Activated CD4-positive, alpha-beta T cell treated with anti-CD3 and anti-CD28 coated beads for 4 hours (primary cell): ENCODE results near the gene RAP1GAP.

Experiments used
- DNase-seq, 2 donors: peaks; one replicate each; pipeline ENCODE4 v3.0.0-alpha.2; 2020

The RAP1GAP gene

GRCh38 chr1:21607549-21608529 lies 61.3 kb downstream of the RAP1GAP start:
- peak; percentile 7 to 19 for DNase-seq

DNA sequence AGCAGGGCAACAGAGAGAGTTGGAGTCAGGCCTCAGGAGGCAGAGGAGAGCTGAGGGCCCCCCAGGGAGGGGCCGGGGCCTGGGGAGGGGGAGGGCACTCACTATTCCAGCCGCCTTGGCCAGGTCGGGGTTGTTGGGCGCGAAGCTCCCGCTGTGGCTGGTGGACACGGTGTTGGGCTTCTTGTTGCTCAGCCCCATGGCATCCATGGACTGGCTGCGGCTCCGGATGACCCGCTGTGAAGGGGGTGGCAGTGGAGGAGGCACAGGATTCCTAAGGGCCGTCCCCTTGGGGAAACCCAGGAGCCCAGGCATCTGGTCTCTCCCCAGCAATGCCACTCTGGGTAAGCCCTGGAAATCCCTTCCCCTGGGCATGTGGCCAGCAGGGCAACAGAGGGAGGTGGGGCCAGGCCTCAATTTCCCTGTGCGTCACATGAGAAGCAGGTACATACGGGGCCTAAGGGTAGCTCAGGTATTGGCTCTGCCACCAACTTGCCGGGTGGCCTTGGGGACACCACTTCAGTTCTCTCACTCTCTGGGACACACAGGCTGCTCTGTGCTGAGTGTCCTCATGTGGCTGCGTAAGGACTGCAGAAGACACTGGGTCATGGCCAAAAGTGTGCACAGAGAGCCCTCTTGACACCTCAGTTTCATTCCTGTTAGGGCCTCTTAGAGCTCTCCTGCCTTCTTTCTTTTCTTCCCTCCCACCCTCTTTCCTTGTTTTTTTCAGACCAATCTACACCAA lies 63.0 kb downstream of the RAP1GAP start:
- DNase-seq, result no peak

- DNase-seq, result no peak
These were observed 64.0 kb downstream of the RAP1GAP start for GRCh38 chr1:21605012-21605715.

DNA sequence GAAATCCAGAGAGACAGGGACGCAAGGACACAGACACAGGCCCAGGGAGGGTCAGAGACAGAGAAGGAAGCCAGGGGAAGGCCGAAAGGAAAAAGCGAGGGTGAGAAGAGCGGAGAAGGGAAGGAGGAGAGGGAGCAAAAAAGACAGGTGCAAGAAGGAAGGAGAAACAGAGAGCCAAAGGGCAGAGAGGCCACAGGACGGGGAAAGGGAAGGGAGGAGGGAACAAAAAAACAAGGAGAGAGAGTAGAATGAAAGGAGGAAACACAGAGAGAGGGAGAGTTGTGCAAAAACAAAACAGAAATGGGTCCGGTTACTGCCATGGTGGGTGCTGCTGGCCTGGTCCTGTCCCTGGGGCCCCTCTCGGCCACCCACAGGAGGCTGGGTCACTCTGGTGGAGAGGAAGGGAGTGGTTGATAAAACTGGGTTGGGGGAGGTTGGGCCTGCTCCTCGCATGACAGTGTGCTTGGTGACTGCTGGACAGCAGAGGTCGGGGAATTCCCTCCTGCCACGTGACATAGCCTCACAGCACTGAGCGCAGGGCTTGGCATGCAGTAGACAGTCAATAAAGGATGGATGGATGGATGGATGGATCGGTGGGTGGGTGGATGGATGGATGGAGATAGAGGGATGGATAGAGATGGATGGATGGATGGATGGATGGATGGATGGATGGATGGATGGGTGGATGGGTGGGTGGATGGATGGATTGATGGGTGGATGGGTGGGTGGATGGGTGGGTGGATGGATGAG lies 64.8 kb downstream of the RAP1GAP start:
- no peak for DNase-seq

DNA sequence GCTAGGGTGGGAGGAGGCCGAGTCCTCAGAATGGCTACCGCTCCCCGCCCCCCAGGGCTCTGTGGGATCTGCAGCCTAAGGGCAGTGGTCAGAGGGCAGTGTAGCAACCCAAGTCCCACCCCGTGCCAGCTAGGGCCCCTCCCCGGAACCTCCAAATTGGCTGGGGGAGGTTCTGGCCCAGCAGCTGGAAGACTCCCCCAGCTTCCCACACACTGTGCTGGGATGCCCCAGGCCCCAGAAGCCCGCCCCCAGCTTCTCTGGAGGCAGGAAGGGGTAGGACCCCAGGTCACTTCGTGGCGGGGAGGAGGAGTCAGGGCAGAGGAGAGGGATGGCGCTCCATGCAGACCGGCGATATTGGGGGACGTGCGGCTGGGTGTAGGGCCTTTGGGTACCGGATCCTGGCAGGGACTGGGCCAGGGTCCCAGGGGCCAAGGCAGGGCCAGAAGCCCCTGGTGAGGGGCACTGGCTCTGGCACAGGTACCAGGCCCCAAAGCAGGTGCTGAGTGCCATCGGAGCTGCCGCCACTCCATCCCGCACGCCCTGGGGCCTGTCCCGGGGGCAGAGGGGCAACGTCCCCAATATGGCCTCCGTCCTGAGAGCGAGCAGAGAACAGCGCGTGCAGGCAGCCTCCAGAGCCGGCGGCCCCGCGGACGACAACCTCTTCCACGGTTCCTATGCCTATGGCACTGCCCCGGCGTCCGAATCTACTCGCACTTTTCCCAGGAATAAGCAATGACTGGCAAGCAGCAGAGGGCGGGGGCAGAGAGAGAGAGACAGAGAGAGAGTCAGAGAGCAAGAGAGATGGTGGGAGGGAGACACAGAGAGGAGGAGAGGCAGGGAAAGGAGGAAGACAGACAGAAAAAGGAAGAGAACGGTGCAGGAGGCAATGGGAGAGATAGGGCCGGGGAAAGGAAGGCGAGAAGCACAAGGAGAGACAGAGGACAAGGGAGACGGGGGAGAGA lies 65.7 kb downstream of the RAP1GAP start:
- no peak for DNase-seq

DNA sequence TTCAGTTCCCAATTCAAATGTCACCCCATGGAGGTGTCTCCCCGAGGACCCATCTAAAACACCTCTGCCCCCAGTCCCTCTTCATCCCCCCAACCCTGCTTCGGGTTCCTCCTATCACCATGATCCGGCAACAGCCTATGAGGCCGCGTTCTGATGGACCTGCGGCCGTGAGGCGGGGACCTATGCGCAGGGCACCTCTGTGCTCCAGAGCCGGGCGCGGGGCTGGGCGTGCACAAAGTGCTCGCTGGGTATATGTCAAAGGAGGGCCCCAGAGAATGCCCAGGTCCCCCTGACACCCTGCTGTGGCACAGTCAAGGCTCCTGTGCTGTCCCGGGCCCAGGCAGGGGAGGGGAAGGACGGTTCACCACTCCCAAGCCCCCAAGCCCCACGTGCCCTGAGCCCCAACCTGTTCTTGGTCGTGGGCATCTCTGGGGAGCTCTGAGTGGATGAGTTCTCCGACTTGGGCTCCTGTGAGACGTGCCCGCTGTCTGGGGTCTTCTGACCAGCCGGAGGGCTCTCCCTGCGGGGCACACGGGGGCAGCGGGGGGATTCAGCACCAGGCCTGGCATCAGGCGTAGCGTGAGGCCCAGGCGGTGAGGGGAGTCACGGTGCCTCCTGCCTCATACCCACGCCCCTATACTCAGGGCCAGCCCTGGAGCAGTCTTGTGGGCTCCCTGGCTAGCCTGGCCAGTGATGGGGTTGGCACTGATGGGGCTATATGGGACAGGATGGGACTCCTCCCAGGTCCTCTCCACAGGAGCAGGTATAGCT lies 67.7 kb downstream of the RAP1GAP start:
- DNase-seq, result no peak

- DNase-seq, result no peak
These were observed 69.8 kb downstream of the RAP1GAP start for GRCh38 chr1:21599402-21599801.

DNA sequence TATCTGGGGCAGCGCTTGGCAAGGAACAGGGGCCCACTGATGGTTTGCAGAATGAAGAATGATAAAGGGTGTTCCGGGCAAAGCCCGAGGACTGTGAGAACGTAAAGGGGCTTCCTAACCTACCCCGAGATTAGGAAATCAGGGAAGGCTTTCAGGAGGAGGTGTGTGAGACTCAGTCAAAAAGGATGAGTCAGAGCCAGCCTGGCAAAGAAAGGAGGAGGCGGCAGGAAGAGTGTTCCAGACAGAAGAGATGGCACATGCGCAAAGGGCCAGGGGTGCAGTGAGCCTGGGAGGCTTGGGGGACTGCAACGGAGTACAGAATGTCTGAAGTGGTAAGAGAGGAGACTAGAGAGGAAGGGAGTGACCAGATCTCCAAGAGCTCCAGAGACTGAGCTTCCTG lies 70.3 kb downstream of the RAP1GAP start:
- no peak for DNase-seq

- DNase-seq, result no peak
These were observed 70.7 kb downstream of the RAP1GAP start for GRCh38 chr1:21598417-21598816.

DNA sequence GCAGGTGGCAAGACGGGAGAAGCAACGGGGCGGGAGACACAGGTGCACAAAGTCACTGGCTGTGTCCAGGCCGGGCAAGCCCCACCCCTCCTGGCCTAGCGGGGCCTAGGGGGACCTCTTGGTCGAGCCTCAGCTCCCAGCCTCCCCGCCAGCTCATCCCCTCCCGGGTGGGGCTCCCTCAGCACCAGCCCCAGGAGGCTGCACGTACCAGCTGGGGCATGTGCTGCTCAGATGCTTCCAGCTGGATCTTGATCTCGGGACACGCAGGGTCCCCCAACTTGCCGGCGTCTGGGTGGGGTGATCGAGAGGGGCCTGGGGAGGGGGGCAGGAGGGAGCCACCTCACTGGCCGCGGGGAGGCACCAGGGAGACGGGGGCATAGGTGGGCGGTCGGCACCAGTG lies 71.4 kb downstream of the RAP1GAP start:
- DNase-seq, result no peak

- DNase-seq, result no peak
These were observed 72.5 kb downstream of the RAP1GAP start for GRCh38 chr1:21596628-21597027.

DNA sequence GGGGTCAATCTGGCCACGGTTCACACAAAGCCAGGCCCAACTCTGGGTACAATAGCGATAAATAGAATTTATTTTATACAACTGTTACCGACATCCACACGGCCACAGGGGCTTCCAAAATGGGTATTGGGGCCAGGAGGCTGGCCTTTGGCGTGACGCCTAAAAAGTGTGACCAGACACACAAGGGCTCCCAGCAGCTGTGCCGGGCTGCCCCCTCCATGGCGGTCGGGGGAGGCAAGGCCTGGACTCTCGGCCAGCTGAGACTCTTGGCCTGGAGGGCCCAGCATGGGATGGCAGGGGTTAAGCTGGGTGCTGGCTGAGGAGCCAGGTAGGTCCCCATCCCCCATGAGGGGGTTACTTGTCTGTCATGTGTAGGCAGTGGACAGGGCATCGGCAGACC lies 73.0 kb downstream of the RAP1GAP start:
- no peak for DNase-seq

GRCh38 chr1:21594935-21595897 lies 73.9 kb downstream of the RAP1GAP start:
- DNase-seq, result peak; percentile 19 to 33

DNA sequence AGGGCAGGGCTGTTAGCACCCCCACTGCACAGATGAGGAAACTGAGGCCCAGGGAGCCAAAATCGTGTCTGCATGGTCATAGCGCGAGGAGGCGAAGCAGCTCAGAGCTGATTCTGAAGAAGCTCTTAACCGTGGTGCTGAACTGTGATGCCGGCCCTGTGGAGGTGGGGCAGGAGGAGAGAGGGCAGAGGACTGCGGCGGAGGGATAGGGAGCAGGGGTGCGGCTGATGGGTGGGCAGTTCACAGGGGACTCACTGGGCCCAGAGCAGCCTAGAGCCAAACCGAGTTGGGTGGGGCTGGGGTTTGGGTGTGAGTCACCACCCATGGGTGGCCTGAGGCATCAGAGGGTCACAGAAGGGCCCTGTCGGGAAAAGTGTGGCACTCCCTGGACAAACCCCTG lies 74.7 kb downstream of the RAP1GAP start:
- DNase-seq, result no peak

DNA sequence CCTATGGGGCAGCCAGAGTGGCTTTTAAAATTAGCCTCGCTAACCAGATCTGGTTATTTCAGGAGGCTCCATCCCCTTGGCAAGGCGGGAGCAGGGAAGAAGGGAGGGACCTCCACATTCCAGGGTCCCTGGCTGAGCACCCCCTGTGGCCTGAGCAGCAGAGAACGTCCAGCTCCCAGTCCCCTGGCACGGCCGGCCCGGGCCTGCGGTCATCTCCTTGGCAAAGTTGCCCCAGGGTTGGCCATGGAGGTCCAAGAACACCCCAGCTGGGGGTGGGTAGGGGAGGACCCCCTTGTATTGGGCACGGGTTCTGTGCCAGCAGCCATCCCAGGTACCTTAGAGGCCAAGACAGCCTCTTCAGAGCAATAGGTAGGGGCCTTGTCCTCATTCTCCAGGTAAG lies 75.9 kb downstream of the RAP1GAP start:
- no peak for DNase-seq

- DNase-seq, result no peak
These were observed 76.9 kb downstream of the RAP1GAP start for GRCh38 chr1:21592086-21592865.

- no peak for DNase-seq
These were observed 78.2 kb downstream of the RAP1GAP start for GRCh38 chr1:21590934-21591333.

GRCh38 chr1:21590126-21590880 lies 78.9 kb downstream of the RAP1GAP start:
- no peak for DNase-seq
